HEK293 (cell line): ENCODE results near the gene MGAT4A.

ENCODE experiments used
- CTCF ChIA-PET: fragments of 350-600 bp; formaldehyde crosslinking; extraction: SDS; loops from one replicate; lab custom pipeline; 2021; ENCODE audit warnings: antibody characterized with exemption; lab: Yijun Ruan, JAX
- POLR2A ChIA-PET: fragments of 300-600 bp; formaldehyde crosslinking; extraction: SDS; loops from one replicate; lab custom pipeline; 2020; ENCODE audit warnings: antibody characterized with exemption, inconsistent platforms; lab: Yijun Ruan, JAX
- H3K27ac ChIP-seq: fragments of 200-500 bp; sonication (Bioruptor generic); 2 replicates; pipeline ENCODE4 v1.5.1; 2014; ENCODE audit warnings: low read depth, low read length, control low read depth, inconsistent platforms; ENCODE audit errors: extremely low read depth
- H3K36me3 ChIP-seq, 2 experiments: fragments of 200-500 bp in 1 of 2; sonication (Bioruptor generic) in 1 of 2; 1 replicate in 1 of 2; 2 replicates in 1 of 2; pipeline ENCODE4 v1.5.1; 2014 to 2017; ENCODE audit warnings: inconsistent platforms in 2 of 2, low read length in 2 of 2; ENCODE audit not compliant: control insufficient read depth in 2 of 2, insufficient read depth in 1 of 2
- H3K4me1 ChIP-seq: fragments of 200-500 bp; sonication (Bioruptor generic); 2 replicates; pipeline ENCODE4 v1.5.1; 2014; ENCODE audit warnings: mild to moderate bottlenecking, low read length, inconsistent platforms; ENCODE audit not compliant: control insufficient read depth, insufficient read depth
- H3K4me3 ChIP-seq: 2 replicates; pipeline ENCODE4 v1.5.1; 2011; ENCODE audit warnings: low read depth, mild to moderate bottlenecking, control low read depth, low read length, moderate library complexity
- H3K9me3 ChIP-seq: fragments of 200-500 bp; sonication (Bioruptor generic); 2 replicates; pipeline ENCODE4 v1.5.1; 2014; ENCODE audit warnings: low read depth, low read length, inconsistent platforms; ENCODE audit not compliant: control insufficient read depth, insufficient read depth
- AEBP2 ChIP-seq: fragments of 450-650 bp; formaldehyde crosslinking; IDR thresholded peaks from 2 replicates; pipeline ENCODE4 v1.5.1; 2016; ENCODE audit warnings: missing biosample characterization, missing genetic modification characterization, borderline replicate concordance
- BCL11A ChIP-seq: fragments of 450-650 bp; formaldehyde crosslinking; IDR thresholded peaks from 2 replicates; pipeline ENCODE4 v1.5.1; 2016; ENCODE audit warnings: low read depth, missing biosample characterization, missing genetic modification characterization
- EGR2 ChIP-seq: fragments of 450-650 bp; formaldehyde crosslinking; IDR thresholded peaks from 2 replicates; pipeline ENCODE4 v1.5.1; 2016; ENCODE audit warnings: low read depth, missing biosample characterization, missing genetic modification characterization
- HOXD13 ChIP-seq: sonication (generic); formaldehyde crosslinking; IDR thresholded peaks from 2 replicates; pipeline ENCODE4 v1.8.0; 2022; ENCODE audit warnings: missing genetic modification reagents, borderline replicate concordance
- KLF10 ChIP-seq: fragments of 450-650 bp; IDR thresholded peaks from 2 replicates; pipeline ENCODE4 v1.5.1; 2018; ENCODE audit warnings: missing biosample characterization, mild to moderate bottlenecking, missing genetic modification characterization
- MYNN ChIP-seq: fragments of 450-650 bp; formaldehyde crosslinking; IDR thresholded peaks from 2 replicates; pipeline ENCODE4 v1.5.1; 2016; ENCODE audit warnings: missing biosample characterization, missing genetic modification characterization, borderline replicate concordance
- WT1 ChIP-seq: fragments of 450-650 bp; formaldehyde crosslinking; IDR thresholded peaks from 2 replicates; pipeline ENCODE4 v1.5.1; 2016; ENCODE audit warnings: missing biosample characterization, missing genetic modification characterization
- YY1 ChIP-seq: fragments of 450-650 bp; formaldehyde crosslinking; IDR thresholded peaks from 2 replicates; pipeline ENCODE4 v1.5.1; 2018; ENCODE audit warnings: missing biosample characterization, missing genetic modification characterization
- ZNF114 ChIP-seq: fragments of 450-650 bp; formaldehyde crosslinking; IDR thresholded peaks from 2 replicates; pipeline ENCODE4 v1.5.0; 2017; ENCODE audit warnings: missing biosample characterization, missing genetic modification characterization
- ZNF423 ChIP-seq: fragments of 450-650 bp; formaldehyde crosslinking; IDR thresholded peaks from 2 replicates; pipeline ENCODE4 v1.5.1; 2016; ENCODE audit warnings: missing biosample characterization, missing genetic modification characterization
- ZNF555 ChIP-seq: fragments of 450-650 bp; formaldehyde crosslinking; conservative IDR thresholded peaks from 2 replicates; pipeline ENCODE4 v1.5.1; 2017; ENCODE audit warnings: missing biosample characterization, mild to moderate bottlenecking, missing genetic modification characterization, inconsistent platforms
- ZNF571 ChIP-seq: fragments of 450-650 bp; formaldehyde crosslinking; IDR thresholded peaks from 2 replicates; pipeline ENCODE4 v1.5.0; 2017; ENCODE audit warnings: missing biosample characterization, missing genetic modification characterization
- ZNF600 ChIP-seq: fragments of 450-650 bp; formaldehyde crosslinking; IDR thresholded peaks from 2 replicates; pipeline ENCODE4 v1.5.1; 2016; ENCODE audit warnings: missing biosample characterization, missing genetic modification characterization
- ZNF623 ChIP-seq: fragments of 450-650 bp; formaldehyde crosslinking; IDR thresholded peaks from 2 replicates; pipeline ENCODE4 v1.5.1; 2016; ENCODE audit warnings: missing biosample characterization, missing genetic modification characterization
- ZNF785 ChIP-seq: fragments of 450-650 bp; formaldehyde crosslinking; IDR thresholded peaks from 2 replicates; pipeline ENCODE4 v1.5.1; 2016; ENCODE audit warnings: missing biosample characterization, missing genetic modification characterization
- TF ChIP-seq, protein P1 (sequence below): fragments of 450-650 bp; formaldehyde crosslinking; IDR thresholded peaks from 2 replicates; pipeline ENCODE4 v1.5.0; 2017; ENCODE audit warnings: missing biosample characterization, missing genetic modification characterization, borderline replicate concordance

MGAT4A gene

DNA sequence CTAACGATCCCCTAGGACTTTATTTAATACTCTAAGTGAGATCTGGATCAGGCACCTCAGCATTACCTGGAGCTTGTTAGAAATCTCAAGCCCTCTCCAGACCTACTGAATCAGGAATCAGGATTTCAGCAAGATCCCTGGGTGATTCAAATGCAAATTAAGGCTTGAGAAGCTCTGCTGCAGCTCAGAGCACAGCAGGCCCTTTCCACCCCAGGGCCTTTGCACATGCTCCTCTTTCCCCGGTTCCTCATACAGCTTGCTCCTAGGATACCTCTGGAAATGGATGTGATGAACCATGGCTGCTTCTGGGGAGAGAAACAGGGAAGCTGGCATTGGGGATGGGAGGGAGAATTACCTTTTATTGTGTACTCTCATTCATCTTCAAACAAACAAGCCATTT lies 40.3 kb upstream of the MGAT4A start:
- Histone ChIP-seq H3K9me3 (no peaks in the 10 kb centered on the region), H3K4me3 (no peak overlapping the region), H3K27ac (no peak overlapping the region), H3K4me1 (no peaks in the 10 kb centered on the region), H3K36me3 (no peaks in the 10 kb centered on the region)
- no peak for TF ChIP-seq ZNF785 (tag by site-specific recombination)
- peak; percentile 87 for TF ChIP-seq ZNF623
- ChIA-PET POLR2A (no interaction called here), CTCF (interaction anchor here (0.7 kb wide), 1 partner anchor 359 kb away, joined by 3 read pairs; no protein-coding TSS in a partner anchor)

DNA sequence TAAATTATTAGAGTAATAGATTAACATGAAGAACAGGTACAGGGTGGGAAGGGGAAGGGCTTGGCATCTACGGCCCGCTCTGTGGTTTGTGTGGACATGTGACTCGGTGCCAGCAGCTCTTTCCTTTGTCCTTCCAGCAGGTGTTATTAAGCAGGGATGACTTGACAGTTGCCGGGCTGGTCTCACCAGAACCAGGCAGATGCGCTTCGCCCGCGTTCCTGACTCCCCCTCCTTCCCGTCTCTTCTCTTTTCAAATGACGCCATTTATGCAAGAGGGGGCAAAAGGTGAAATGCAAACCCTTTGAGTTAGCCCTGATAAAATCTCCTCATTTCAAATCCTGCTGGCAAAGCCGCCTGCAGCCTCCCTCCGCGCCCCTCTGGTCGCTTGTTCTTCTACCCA lies 38.9 kb upstream of the MGAT4A start:
- no peaks in the 10 kb centered on the region for H3K36me3 ChIP-seq
- ChIA-PET CTCF (no interaction called here), POLR2A (no interaction called here)
- H3K4me1 ChIP-seq: no peaks in the 10 kb centered on the region
- no peak for TF ChIP-seq HOXD13 (CRISPR knock-in tag)
- TF ChIP-seq MYNN: no peak
- TF ChIP-seq AEBP2 (tag by site-specific recombination): no peak
- H3K9me3 ChIP-seq: no peaks in the 10 kb centered on the region
- no peak overlapping the region for H3K27ac ChIP-seq
- H3K4me3 ChIP-seq: no peak overlapping the region

- H3K4me3 ChIP-seq: no peak overlapping the region
- H3K36me3 ChIP-seq: no peaks in the 10 kb centered on the region
- ChIA-PET CTCF (interaction anchor here (0.6 kb wide), 1 partner anchor 290 kb away, joined by 4 read pairs; no protein-coding TSS in a partner anchor), POLR2A (no interaction called here)
- no peak overlapping the region for H3K27ac ChIP-seq
- H3K9me3 ChIP-seq: no peaks in the 10 kb centered on the region
- H3K4me1 ChIP-seq: no peaks in the 10 kb centered on the region
- TF ChIP-seq KLF10 (tag by site-specific recombination) (no peak), ZNF600 (tag by site-specific recombination) (no peak), ZNF571 (tag by site-specific recombination) (no peak), ZNF423 (tag by site-specific recombination) (no peak), WT1 (tag by site-specific recombination) (no peak), BCL11A (tag by site-specific recombination) (no peak), ZNF623 (no peak), EGR2 (no peak), ZNF555 (tag by site-specific recombination) (no peak), YY1 (tag by site-specific recombination) (no peak), ZNF114 (tag by site-specific recombination) (no peak)
- TF ChIP-seq, protein P1, sequence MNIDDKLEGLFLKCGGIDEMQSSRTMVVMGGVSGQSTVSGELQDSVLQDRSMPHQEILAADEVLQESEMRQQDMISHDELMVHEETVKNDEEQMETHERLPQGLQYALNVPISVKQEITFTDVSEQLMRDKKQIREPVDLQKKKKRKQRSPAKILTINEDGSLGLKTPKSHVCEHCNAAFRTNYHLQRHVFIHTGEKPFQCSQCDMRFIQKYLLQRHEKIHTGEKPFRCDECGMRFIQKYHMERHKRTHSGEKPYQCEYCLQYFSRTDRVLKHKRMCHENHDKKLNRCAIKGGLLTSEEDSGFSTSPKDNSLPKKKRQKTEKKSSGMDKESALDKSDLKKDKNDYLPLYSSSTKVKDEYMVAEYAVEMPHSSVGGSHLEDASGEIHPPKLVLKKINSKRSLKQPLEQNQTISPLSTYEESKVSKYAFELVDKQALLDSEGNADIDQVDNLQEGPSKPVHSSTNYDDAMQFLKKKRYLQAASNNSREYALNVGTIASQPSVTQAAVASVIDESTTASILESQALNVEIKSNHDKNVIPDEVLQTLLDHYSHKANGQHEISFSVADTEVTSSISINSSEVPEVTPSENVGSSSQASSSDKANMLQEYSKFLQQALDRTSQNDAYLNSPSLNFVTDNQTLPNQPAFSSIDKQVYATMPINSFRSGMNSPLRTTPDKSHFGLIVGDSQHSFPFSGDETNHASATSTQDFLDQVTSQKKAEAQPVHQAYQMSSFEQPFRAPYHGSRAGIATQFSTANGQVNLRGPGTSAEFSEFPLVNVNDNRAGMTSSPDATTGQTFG (tag by site-specific recombination): no peak
Observed at GRCh38 chr2:98769114-98769476, 38.2 kb upstream of the MGAT4A start.
